Measurements from ENCODE around the gene SMG9.

The SMG9 gene

DNA sequence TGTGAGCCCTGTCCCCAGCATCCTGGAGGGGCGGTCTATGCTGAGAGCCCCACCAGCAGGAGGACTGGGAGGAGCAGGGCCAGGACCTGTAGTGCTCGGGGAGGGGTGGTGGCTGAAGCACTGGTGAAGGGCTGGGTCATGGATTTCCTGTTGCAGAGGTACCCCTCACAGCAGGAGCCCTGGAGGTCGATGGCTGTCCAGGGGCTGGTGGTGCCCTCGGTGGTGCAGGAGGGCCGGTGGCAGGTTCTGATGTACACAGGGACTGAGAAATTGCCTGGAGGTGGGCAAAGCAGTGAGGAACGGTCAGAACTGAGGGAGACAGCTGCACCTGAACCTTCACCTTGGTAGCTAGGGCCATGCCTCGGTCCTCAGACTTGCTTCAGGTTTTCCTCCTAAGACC lies 42.8 kb upstream of the SMG9 start:
- no peak for TF ChIP-seq CTCF (IDR thresholded peaks at IDR 0.05)

DNA sequence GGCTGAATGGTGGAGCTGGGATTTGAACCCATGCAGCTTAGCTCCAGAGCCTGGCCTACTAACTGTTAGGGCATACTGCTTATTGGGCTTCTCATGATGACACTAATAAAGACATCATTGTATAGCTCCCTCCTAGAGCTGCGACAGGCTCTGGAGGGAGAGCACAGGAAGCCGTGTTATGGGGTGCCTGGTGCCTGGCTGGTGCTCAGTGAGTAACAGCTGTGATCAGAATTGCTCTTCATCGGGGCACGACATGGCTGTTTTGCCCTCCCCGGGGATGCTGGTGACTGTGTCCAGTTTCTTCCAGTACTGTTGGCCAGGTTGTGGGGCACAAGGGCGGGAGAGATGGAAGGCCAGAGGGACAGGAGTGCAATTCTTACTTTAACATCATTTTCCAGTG lies 42.4 kb upstream of the SMG9 start:
- no peak for TF ChIP-seq CTCF (IDR thresholded peaks at IDR 0.05)

GRCh38 chr19:43790587-43790986 lies 35.8 kb upstream of the SMG9 start:
- TF ChIP-seq CTCF (IDR thresholded peaks at IDR 0.05): no peak

DNA sequence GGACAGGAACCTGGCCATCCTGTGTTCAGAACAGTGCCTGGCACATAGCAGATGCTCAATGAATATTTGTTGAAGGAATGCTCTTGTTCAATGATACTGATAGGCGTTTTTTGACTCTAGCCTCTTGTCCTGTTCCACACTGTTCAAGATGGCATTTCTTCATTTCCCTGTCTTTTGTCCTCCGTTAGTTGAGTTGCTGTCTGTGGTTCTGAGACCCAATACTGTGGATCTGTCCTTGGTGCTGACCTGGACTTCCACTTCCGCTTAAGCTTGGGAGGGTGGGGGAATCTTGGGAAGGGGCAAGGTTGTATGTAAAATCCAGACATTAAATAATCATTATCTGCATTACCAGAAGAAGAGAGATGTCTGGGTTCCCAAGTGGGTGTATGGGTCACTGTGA lies 34.3 kb upstream of the SMG9 start:
- no peak for TF ChIP-seq CTCF (IDR thresholded peaks at IDR 0.05)

- no peak for TF ChIP-seq CTCF (IDR thresholded peaks at IDR 0.05)
Observed at GRCh38 chr19:43786665-43787064, 31.9 kb upstream of the SMG9 start.

DNA sequence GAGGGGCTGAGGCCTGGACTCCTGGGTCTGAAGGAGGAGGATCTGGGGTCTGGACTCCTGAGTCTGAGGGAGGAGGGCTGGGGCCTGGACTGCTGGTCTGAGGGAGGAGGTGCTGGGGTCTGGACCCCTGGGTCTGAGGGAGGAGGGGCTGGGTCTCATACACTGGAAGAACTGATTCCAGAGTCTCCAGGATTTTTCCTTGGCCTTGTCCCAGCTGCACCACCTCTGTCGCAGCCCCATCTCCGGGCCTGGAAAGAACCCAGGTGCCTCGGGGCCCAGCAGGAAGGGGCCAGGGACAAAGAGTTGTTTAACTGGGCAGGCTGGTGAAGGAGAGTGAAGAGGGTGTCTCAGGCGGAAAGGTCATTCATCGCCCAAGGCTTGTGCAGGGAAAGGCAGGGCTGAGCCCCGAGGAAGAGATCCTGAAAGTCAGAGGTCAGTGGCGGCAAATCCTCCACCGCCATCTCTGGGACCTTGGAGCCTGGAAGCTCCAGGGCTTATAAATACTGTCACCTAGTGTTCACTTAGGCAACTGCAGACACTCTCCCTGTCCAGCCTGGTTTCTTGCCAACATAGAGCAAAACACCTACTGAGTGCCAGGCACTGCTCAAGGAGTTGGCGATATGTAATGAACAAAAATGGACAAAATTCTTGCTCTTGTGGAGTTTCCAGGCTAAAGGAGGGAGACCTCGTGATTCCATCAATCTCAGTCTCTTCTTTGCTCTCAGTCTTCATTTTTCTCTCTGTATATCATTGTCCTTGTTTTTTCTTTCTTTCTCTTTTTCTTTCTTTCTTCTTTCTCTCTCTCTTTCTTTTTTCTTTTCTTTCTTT lies 30.4 kb upstream of the SMG9 start:
- TF ChIP-seq CTCF (IDR thresholded peaks at IDR 0.05): peak; percentile 75

GRCh38 chr19:43784241-43784980 lies 29.6 kb upstream of the SMG9 start:
- TF ChIP-seq CTCF (IDR thresholded peaks at IDR 0.05): no peak
